ENCODE results near the gene APP. TPM values are rescaled to one million over a fixed set of nuclear protein-coding genes. Genes with fewer than 3 reads are reported as not detected.
A peak's percentile ranks its signal among the peaks of the same experiment; 100 is the strongest.

APP gene
- total RNA-seq, 2 experiments from 2014 or later, result 0.55 TPM; not detected in 1

DNA sequence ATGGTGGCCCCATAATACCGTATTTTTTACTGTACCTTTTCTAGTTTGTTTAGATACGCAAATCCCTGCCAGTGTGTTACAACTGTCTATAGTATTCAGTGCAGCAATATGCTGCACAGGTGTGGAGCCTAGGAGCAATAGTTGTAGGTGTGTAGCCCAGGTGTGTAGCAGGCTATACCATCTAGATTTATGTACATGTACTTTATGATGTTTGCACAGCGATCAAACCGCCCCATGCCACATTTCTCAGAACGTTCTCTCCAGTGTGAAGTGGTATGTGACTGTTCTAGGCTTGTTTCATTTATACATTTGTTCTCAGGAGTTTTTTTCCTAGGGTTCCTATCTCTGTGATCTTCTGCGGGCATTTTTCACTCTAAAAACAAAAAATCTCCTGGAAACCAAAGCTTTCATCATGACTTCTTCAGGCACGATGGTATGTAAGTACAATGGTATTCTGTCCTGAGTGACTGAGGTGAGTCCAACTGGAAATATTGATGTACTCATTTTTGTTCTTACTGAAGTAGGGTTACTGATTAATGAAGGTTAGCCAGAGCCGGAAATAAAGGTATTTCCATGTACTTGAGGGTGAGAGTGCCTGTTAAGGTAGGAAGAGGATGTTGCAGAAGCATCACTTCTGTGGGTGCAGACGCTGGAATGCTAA, 282.8 kb downstream of the APP start:
- no peak for TF ChIP-seq EZH2phosphoT487 (IDR thresholded peaks at IDR 0.05; ENCODE audit: borderline replicate concordance, low read depth, low read length)
- no peak for TF ChIP-seq CTCF (conservative IDR thresholded peaks at IDR 0.05; ENCODE audit: low read length)
- Histone ChIP-seq H3K4me1 (ENCODE audit: insufficient read depth, low read length, poor library complexity, severe bottlenecking) (no peaks in the 10 kb centered on the region), H3K9me3 (ENCODE audit: low read length) (no peaks in the 10 kb centered on the region), H4K20me1 (ENCODE audit: insufficient read depth, low read length) (no peaks in the 10 kb centered on the region), H3K4me3 (ENCODE audit: low read depth, low read length, poor library complexity, severe bottlenecking) (no peak overlapping the region), H3K27ac (ENCODE audit: low read depth, low read length, poor library complexity, severe bottlenecking) (no peak overlapping the region), H3K9me2 (ENCODE audit: insufficient read depth, low read length) (no peaks in the 10 kb centered on the region), H2AFZ (ENCODE audit: low read length) (no peak overlapping the region), H3K79me2 (ENCODE audit: insufficient read depth, low read depth, low read length) (no peaks in the 10 kb centered on the region), H3K4me2 (ENCODE audit: low read length) (no peak overlapping the region), H3K36me3 (ENCODE audit: insufficient read depth, low read length) (no peaks in the 10 kb centered on the region)
- BruUV-seq (replicated peaks), result no TSS peak
- intact Hi-C loops (cut with micrococcal nuclease; ENCODE audit: unreplicated experiment), result loop anchor here (10.0 kb wide), 1 partner anchor 547 kb away; no protein-coding TSS in a partner anchor
- DNase-seq (ENCODE audit: low spot score), result no peak
- CTCF ChIA-PET (ENCODE audit: unreplicated experiment), result no interaction called here
- POLR2A ChIA-PET, result interaction anchor here (0.6 kb wide), 3 partner anchors 339 to 1564 kb away, joined by 3 to 8 read pairs (median 4); no protein-coding TSS in a partner anchor

DNA sequence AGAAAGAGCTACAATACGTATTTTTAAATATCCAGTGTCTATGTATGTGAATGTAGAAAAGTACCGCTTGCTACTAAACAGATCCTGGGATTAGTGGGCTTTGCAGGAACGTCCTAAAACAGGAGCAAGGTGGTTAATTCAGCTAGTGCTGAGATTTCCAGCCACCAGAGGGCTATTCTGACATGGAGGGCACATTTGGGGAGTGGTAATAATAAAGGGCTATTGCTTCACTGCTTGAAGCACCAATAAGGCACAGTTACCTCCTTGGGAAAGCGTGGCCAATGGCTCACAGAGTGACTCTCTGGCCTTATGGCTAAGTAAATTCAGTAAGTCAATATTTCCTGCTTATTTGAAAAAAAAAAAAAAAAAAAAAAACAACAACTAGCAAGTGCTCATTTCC, 283.4 kb downstream of the APP start:
- H3K4me1 ChIP-seq (ENCODE audit: insufficient read depth, low read length, poor library complexity, severe bottlenecking), result no peaks in the 10 kb centered on the region
- TF ChIP-seq EZH2phosphoT487 (IDR thresholded peaks at IDR 0.05; ENCODE audit: borderline replicate concordance, low read depth, low read length), result no peak
- TF ChIP-seq CTCF (conservative IDR thresholded peaks at IDR 0.05; ENCODE audit: low read length), result peak; percentile 38; the same call in 1 of the 2 replicates
- no peaks in the 10 kb centered on the region for H3K9me2 ChIP-seq (ENCODE audit: insufficient read depth, low read length)
- no peak overlapping the region for H3K4me3 ChIP-seq (ENCODE audit: low read depth, low read length, poor library complexity, severe bottlenecking)
- no peaks in the 10 kb centered on the region for H3K9me3 ChIP-seq (ENCODE audit: low read length)
- no peak overlapping the region for H3K4me2 ChIP-seq (ENCODE audit: low read length)
- DNase-seq (ENCODE audit: low spot score), result no peak
- ChIA-PET POLR2A (interaction anchor here (0.6 kb wide), 1 partner anchor 1017 kb away, joined by 8 read pairs; no protein-coding TSS in a partner anchor), CTCF (ENCODE audit: unreplicated experiment) (no interaction called here)
- BruUV-seq (replicated peaks), result no TSS peak
- no peak overlapping the region for H3K27ac ChIP-seq (ENCODE audit: low read depth, low read length, poor library complexity, severe bottlenecking)
- H2AFZ ChIP-seq (ENCODE audit: low read length), result no peak overlapping the region
- intact Hi-C loops (cut with micrococcal nuclease; ENCODE audit: unreplicated experiment), result loop anchor here (10.0 kb wide), 1 partner anchor 548 kb away; no protein-coding TSS in a partner anchor
- no peaks in the 10 kb centered on the region for H3K79me2 ChIP-seq (ENCODE audit: insufficient read depth, low read depth, low read length)
- H3K36me3 ChIP-seq (ENCODE audit: insufficient read depth, low read length), result no peaks in the 10 kb centered on the region
- H4K20me1 ChIP-seq (ENCODE audit: insufficient read depth, low read length), result no peaks in the 10 kb centered on the region

DNA sequence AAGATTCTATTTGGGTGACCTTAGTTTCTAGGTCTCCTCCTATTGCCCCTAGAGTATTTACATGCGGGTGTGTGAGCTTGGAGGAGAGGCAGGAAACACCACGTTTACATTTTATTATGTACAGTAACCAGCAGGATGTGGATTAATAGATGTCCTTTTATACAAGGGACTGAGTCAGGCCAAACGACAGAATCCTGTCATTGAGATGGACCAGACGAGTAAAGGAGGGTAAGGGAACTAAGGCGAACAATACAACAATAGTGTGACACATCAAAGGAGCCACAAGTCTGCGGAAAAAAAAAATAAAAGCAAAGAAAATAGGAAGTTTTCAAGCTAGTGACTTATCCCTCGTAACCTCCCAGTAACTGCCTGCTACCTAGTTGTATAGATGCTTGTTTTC, 284.7 kb downstream of the APP start:
- CTCF ChIA-PET (ENCODE audit: unreplicated experiment), result no interaction called here
- no peak overlapping the region for H2AFZ ChIP-seq (ENCODE audit: low read length)

More for the DNA sequence above, 284.7 kb downstream of the APP start:
- no TSS peak for BruUV-seq (replicated peaks)
- no peak overlapping the region for H3K4me2 ChIP-seq (ENCODE audit: low read length)
- POLR2A ChIA-PET, result interaction anchor here (0.8 to 1.0 kb wide), 2 partner anchors 13 to 82 kb away, joined by 4 to 6 read pairs; no protein-coding TSS in a partner anchor
- no peak overlapping the region for H3K27ac ChIP-seq (ENCODE audit: low read depth, low read length, poor library complexity, severe bottlenecking)
- no peaks in the 10 kb centered on the region for H3K9me3 ChIP-seq (ENCODE audit: low read length)
- H4K20me1 ChIP-seq (ENCODE audit: insufficient read depth, low read length), result no peaks in the 10 kb centered on the region
- H3K79me2 ChIP-seq (ENCODE audit: insufficient read depth, low read depth, low read length), result no peaks in the 10 kb centered on the region
- H3K4me1 ChIP-seq (ENCODE audit: insufficient read depth, low read length, poor library complexity, severe bottlenecking), result no peaks in the 10 kb centered on the region
- no peaks in the 10 kb centered on the region for H3K36me3 ChIP-seq (ENCODE audit: insufficient read depth, low read length)
- intact Hi-C loops (cut with micrococcal nuclease; ENCODE audit: unreplicated experiment), result loop anchor here (10.0 kb wide), 1 partner anchor 549 kb away; no protein-coding TSS in a partner anchor
- no peaks in the 10 kb centered on the region for H3K9me2 ChIP-seq (ENCODE audit: insufficient read depth, low read length)
- DNase-seq (ENCODE audit: low spot score), result no peak
- TF ChIP-seq CTCF (conservative IDR thresholded peaks at IDR 0.05; ENCODE audit: low read length), result no peak
- TF ChIP-seq EZH2phosphoT487 (IDR thresholded peaks at IDR 0.05; ENCODE audit: borderline replicate concordance, low read depth, low read length), result no peak
- no peak overlapping the region for H3K4me3 ChIP-seq (ENCODE audit: low read depth, low read length, poor library complexity, severe bottlenecking)
